Measurements from ENCODE around the gene TMEM95. TPM values are rescaled to one million over a fixed set of nuclear protein-coding genes. Genes with fewer than 3 reads are reported as not detected.

Gene TMEM95
- total RNA-seq, 1 experiment from 2014 or later: not detected

DNA sequence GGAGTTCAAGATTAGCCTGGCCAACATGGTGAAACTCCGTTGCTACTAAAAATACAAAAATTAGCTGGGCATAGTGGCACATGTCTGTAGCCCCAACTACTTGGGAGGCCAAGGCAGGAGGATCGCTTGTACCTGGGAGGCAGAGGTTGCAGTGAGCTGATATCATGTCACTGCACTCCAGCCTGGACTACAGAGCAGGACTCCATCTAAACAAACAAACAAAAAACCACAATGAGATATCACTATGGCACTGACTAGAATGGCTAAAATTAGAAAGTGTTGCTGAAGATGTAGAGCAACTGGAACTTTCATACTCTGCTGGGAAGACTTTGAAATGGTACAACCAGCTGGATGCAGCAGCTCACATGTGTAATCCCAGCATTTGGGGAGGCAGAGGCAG lies 19.4 kb downstream of the TMEM95 start:
- ChIA-PET CTCF (interaction anchor here (1.3 to 1.5 kb wide), 2 partner anchors 19 to 63 kb away, joined by 3 to 4 read pairs; partner anchors contain the start of gene TMEM95), POLR2A (no interaction called here)
- Mint-ChIP-seq H3K4me1 (ENCODE audit: insufficient read depth, unreplicated experiment) (no peaks in the 10 kb centered on the region), H3K9me3 (ENCODE audit: unreplicated experiment) (peaks cover 6% of the 10 kb centered on the region), H3K27me3 (ENCODE audit: insufficient read depth, unreplicated experiment) (no peaks in the 10 kb centered on the region), H3K27ac (ENCODE audit: low read depth, unreplicated experiment) (no peak overlapping the region), H3K36me3 (ENCODE audit: insufficient read depth, unreplicated experiment) (no peaks in the 10 kb centered on the region), H3K4me3 (ENCODE audit: unreplicated experiment) (no peak overlapping the region)
- TF ChIP-seq, protein P1, sequence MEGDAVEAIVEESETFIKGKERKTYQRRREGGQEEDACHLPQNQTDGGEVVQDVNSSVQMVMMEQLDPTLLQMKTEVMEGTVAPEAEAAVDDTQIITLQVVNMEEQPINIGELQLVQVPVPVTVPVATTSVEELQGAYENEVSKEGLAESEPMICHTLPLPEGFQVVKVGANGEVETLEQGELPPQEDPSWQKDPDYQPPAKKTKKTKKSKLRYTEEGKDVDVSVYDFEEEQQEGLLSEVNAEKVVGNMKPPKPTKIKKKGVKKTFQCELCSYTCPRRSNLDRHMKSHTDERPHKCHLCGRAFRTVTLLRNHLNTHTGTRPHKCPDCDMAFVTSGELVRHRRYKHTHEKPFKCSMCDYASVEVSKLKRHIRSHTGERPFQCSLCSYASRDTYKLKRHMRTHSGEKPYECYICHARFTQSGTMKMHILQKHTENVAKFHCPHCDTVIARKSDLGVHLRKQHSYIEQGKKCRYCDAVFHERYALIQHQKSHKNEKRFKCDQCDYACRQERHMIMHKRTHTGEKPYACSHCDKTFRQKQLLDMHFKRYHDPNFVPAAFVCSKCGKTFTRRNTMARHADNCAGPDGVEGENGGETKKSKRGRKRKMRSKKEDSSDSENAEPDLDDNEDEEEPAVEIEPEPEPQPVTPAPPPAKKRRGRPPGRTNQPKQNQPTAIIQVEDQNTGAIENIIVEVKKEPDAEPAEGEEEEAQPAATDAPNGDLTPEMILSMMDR (IDR thresholded peaks at IDR 0.05; ENCODE audit: unreplicated experiment): no peak
- no TSS peak for BruUV-seq (replicated peaks)
- DNase-seq (ENCODE audit: unreplicated experiment): no peak
- intact Hi-C loops (cut with micrococcal nuclease): no loop called here

DNA sequence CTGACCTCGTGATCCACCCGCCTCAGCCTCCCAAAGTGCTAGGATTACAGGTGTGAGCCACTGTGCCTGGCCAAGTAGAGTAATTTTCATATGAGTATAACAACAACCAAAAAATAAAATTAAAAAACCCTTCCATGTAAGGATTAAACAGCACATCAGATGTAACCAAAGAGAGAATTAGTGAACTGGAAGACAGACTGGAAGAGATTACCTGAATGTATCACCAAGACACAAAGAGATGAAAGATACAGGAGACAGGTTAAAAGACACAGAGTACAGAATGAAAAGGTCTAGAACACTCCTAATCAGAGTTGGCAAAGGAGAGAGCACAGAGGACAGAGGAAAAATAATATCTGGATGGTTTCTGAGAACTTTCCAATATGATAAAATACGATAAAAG lies 24.2 kb downstream of the TMEM95 start:
- no TSS peak for BruUV-seq (replicated peaks)
- CTCF ChIA-PET: no interaction called here

DNA sequence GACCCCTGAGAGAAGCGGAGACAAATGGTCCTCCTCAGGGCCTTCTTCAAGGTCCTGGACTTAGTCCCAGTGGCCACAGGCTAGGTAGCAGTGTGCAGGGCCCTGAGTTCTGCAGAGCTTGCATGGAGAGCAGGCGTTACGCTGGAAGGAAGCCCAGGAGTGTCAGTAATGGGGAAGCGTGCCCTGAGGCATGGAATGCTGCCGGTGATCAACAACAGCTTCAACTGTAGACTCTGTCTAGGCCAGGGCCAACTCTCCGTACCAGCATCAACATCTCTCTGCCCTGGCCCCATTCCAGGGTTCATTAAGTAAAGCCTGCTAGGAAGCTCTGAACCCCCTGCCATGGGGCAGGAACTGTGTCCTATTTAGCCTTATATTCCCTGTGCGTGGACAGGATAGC lies 25.4 kb downstream of the TMEM95 start:
- intact Hi-C loops (cut with micrococcal nuclease): loop anchor here (2.0 kb wide), 1 partner anchor 26 kb away; the partner anchor contains the start of gene TMEM95
- ChIA-PET POLR2A (interaction anchor here (0.6 to 2.3 kb wide), 15 partner anchors 9 to 307 kb away, joined by 3 to 21 read pairs (median 4); partner anchors contain the start of genes MPDU1, PLSCR3, POLR2A and TMEM256), CTCF (interaction anchor here (0.5 to 1.5 kb wide), 5 partner anchors 12 to 239 kb away, joined by 3 to 4 read pairs (median 3); no protein-coding TSS in a partner anchor)
- H3K4me3 Mint-ChIP-seq (ENCODE audit: unreplicated experiment): peak overlapping the region; percentile 94
- H3K4me1 Mint-ChIP-seq (ENCODE audit: insufficient read depth, unreplicated experiment): peaks cover 13% of the 10 kb centered on the region
- H3K27ac Mint-ChIP-seq (ENCODE audit: low read depth, unreplicated experiment): peak overlapping the region; percentile 90
- H3K36me3 Mint-ChIP-seq (ENCODE audit: insufficient read depth, unreplicated experiment): peaks cover 12% of the 10 kb centered on the region
- DNase-seq (ENCODE audit: unreplicated experiment): peak; percentile 24
- H3K27me3 Mint-ChIP-seq (ENCODE audit: insufficient read depth, unreplicated experiment): no peaks in the 10 kb centered on the region
- H3K9me3 Mint-ChIP-seq (ENCODE audit: unreplicated experiment): peaks cover 9% of the 10 kb centered on the region
- no TSS peak for BruUV-seq (replicated peaks)
- TF ChIP-seq, protein P1 (IDR thresholded peaks at IDR 0.05; ENCODE audit: unreplicated experiment): no peak

More for the DNA sequence above, 24.2 kb downstream of the TMEM95 start:
- peaks cover 12% of the 10 kb centered on the region for H3K36me3 Mint-ChIP-seq (ENCODE audit: insufficient read depth, unreplicated experiment)
- peaks cover 9% of the 10 kb centered on the region for H3K9me3 Mint-ChIP-seq (ENCODE audit: unreplicated experiment)
- POLR2A ChIA-PET: no interaction called here
- TF ChIP-seq, protein P1 (IDR thresholded peaks at IDR 0.05; ENCODE audit: unreplicated experiment): no peak
- peak overlapping the region; percentile 14 for H3K4me3 Mint-ChIP-seq (ENCODE audit: unreplicated experiment)
- DNase-seq (ENCODE audit: unreplicated experiment): no peak
- H3K27ac Mint-ChIP-seq (ENCODE audit: low read depth, unreplicated experiment): no peak overlapping the region
- intact Hi-C loops (cut with micrococcal nuclease): no loop called here
- H3K27me3 Mint-ChIP-seq (ENCODE audit: insufficient read depth, unreplicated experiment): no peaks in the 10 kb centered on the region
- peaks cover 13% of the 10 kb centered on the region for H3K4me1 Mint-ChIP-seq (ENCODE audit: insufficient read depth, unreplicated experiment)

DNA sequence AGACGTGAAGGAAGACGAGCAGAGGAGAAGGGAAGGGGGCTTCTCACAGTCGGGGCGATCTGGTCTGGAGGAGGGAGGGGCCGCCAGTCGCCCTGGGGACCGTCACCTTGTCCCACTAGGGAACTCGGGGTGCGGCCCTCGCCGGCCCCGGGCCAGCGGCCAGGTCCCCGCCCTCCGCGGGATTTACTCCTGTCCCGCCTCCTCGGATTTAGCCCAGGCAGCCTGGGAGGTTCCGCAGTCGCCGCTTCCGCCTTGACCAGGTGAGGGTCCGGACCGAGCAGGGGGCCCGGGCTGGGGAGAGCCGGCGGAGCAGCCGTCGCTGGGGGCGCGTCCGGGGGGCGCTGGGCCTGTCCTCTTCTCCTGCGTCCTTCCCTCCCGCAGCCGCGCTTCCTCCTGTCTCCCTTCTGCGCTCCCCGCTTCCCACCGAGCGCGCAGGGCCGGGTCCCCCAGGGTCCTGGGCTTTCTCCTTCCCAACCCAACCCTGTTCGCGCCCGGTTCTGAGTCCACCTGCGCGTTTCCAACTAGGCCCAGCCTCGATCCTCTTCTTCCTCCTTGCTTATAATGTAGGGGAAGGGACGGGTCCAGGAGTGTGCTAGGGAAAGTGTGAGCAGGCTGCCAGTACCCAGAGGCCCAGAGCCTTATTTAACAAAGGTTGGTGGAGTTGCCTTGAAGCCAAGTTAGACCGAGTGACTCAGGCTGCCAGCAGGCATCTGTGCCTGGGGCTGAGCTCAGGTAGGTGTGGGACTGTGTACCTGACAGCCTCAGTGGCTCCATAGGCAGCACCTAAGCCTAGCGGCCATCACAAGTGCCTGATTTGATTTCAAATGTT lies 26.1 kb downstream of the TMEM95 start, which contains the start of gene TNK1:
Gene TNK1 (plus strand): TSS at position 235 of the 829 bp plus-strand sequence. CDS start 1,838 bp downstream, outside the sequence.
- Mint-ChIP-seq H3K36me3 (ENCODE audit: insufficient read depth, unreplicated experiment) (peaks cover 19% of the 10 kb centered on the region), H3K27ac (ENCODE audit: low read depth, unreplicated experiment) (peak within 1 kb of the TSS; percentile 90)
- CTCF ChIA-PET: interaction anchor here (1.3 to 1.5 kb wide), 2 partner anchors 12 to 25 kb away, joined by 3 to 4 read pairs; no protein-coding TSS in a partner anchor

More for the DNA sequence above, 26.1 kb downstream of the TMEM95 start, which contains the start of gene TNK1:
- Mint-ChIP-seq H3K4me3 (ENCODE audit: unreplicated experiment) (peak within 1 kb of the TSS; percentile 94), H3K4me1 (ENCODE audit: insufficient read depth, unreplicated experiment) (peaks cover 13% of the 10 kb centered on the region), H3K27me3 (ENCODE audit: insufficient read depth, unreplicated experiment) (no peaks in the 10 kb centered on the region), H3K9me3 (ENCODE audit: unreplicated experiment) (peaks cover 9% of the 10 kb centered on the region)
- BruUV-seq (replicated peaks): no TSS peak
- peak; percentile 54 for DNase-seq (ENCODE audit: unreplicated experiment)
- POLR2A ChIA-PET: interaction anchor here (0.6 to 2.3 kb wide), 21 partner anchors 9 to 306 kb away, joined by 3 to 21 read pairs (median 4); partner anchors contain the start of genes MPDU1, PLSCR3, POLR2A and TMEM256
- TF ChIP-seq, protein P1 (IDR thresholded peaks at IDR 0.05; ENCODE audit: unreplicated experiment): no peak
- intact Hi-C loops (cut with micrococcal nuclease): loop anchor here (2.0 kb wide), 1 partner anchor 26 kb away; the partner anchor contains the start of gene TMEM95

All from MCF 10A (cell line).